HG02884 (cell line): ENCODE results near the gene COG5.

ENCODE experiments used
- ATAC-seq: cut with Tn5 transposase; IDR thresholded peaks from one replicate; pipeline ENCODE4 v1.9.1; 2021; ENCODE audit warnings: mild to moderate bottlenecking, moderate library complexity; ENCODE audit not compliant: unreplicated experiment

Gene COG5

GRCh38 chr7:107526672-107527071 is 37.0 kb downstream of the COG5 start:
- ATAC-seq = no peak

GRCh38 chr7:107506674-107507339 is 56.9 kb downstream of the COG5 start:
- ATAC-seq = no peak

- no peak for ATAC-seq
Observed at GRCh38 chr7:107505997-107506673, 57.6 kb downstream of the COG5 start.

GRCh38 chr7:107505362-107505761 is 58.4 kb downstream of the COG5 start:
- no peak for ATAC-seq

GRCh38 chr7:107503687-107504086 is 60.0 kb downstream of the COG5 start:
- ATAC-seq = no peak

GRCh38 chr7:107502797-107503196 is 60.9 kb downstream of the COG5 start:
- no peak for ATAC-seq

- no peak for ATAC-seq
Observed at GRCh38 chr7:107502154-107502553, 61.6 kb downstream of the COG5 start.

- no peak for ATAC-seq
Observed at GRCh38 chr7:107501593-107501992, 62.1 kb downstream of the COG5 start.

- no peak for ATAC-seq
Observed at GRCh38 chr7:107499731-107500130, 64.0 kb downstream of the COG5 start.

GRCh38 chr7:107495516-107495915 is 68.2 kb downstream of the COG5 start:
- no peak for ATAC-seq

GRCh38 chr7:107494884-107495283 is 68.8 kb downstream of the COG5 start:
- ATAC-seq = no peak

GRCh38 chr7:107494315-107494751 is 69.4 kb downstream of the COG5 start:
- ATAC-seq = no peak

GRCh38 chr7:107492875-107493274 is 70.8 kb downstream of the COG5 start:
- ATAC-seq = no peak

- no peak for ATAC-seq
Observed at GRCh38 chr7:107486041-107486440, 77.7 kb downstream of the COG5 start.

GRCh38 chr7:107482571-107482970 is 81.1 kb downstream of the COG5 start:
- ATAC-seq = no peak

GRCh38 chr7:107480932-107481331 is 82.8 kb downstream of the COG5 start:
- no peak for ATAC-seq

GRCh38 chr7:107479303-107479702 is 84.4 kb downstream of the COG5 start:
- ATAC-seq = no peak

- ATAC-seq = no peak
Observed at GRCh38 chr7:107474104-107474521, 89.6 kb downstream of the COG5 start.

GRCh38 chr7:107472116-107472515 is 91.6 kb downstream of the COG5 start:
- ATAC-seq = no peak

GRCh38 chr7:107471292-107472070 is 92.2 kb downstream of the COG5 start:
- ATAC-seq = no peak

GRCh38 chr7:107469929-107470328 is 93.8 kb downstream of the COG5 start, which contains the start of gene GPR22:
TSS of gene GPR22 (plus strand) at chr7:107470057. CDS start at chr7:107474061, 4,004 bp downstream.
- no peak for ATAC-seq

GRCh38 chr7:107468824-107469223 is 94.9 kb downstream of the COG5 start:
- ATAC-seq = no peak
